CD14-positive monocyte (primary cell): ENCODE results near the gene GTPBP6. TPM values are rescaled to one million over a fixed set of nuclear protein-coding genes. Genes with fewer than 3 reads are reported as not detected.
A peak's percentile ranks its signal among the peaks of the same experiment; 100 is the strongest.
"Not testable (repeated sequence)": the region's sequence is repeated elsewhere in the genome, so short reads cannot be mapped to it uniquely, and the experiment has no call there.

Experiments used
- DNase-seq, 3 donors: peaks; one replicate each; pipeline ENCODE4 v3.0.0-alpha.2; 2011 to 2022
- H2AFZ ChIP-seq: 2 replicates; pipeline ENCODE4 v1.6.0; 2012; ENCODE audit warnings: mild to moderate bottlenecking, low read depth, low read length, inconsistent platforms; ENCODE audit not compliant: insufficient read depth, poor library complexity, severe bottlenecking
- H3K27ac ChIP-seq, 2 donors: 1 replicate in 1 of 2; 2 replicates in 1 of 2; pipeline ENCODE4 v1.5.1; 2012 to 2013; ENCODE audit warnings: low read length in 2 of 2, control low read depth in 1 of 2, inconsistent platforms in 1 of 2, low read depth in 1 of 2, mild to moderate bottlenecking in 1 of 2
- H3K27me3 ChIP-seq, 2 donors: one replicate each; pipeline versions ENCODE4 v1.6.0 to v1.6.1; 2011 to 2013; ENCODE audit warnings: low read length in 2 of 2; ENCODE audit not compliant: control insufficient read depth in 2 of 2, insufficient read depth in 2 of 2
- H3K36me3 ChIP-seq, 2 donors: replicated peaks in 1 of 2; 1 replicate in 1 of 2; 2 replicates in 1 of 2; pipeline versions ENCODE4 v1.5.1 to v1.6.1; 2012 to 2013; ENCODE audit warnings: low read length in 2 of 2, control low read depth in 1 of 2, inconsistent platforms in 1 of 2, mild to moderate bottlenecking in 1 of 2; ENCODE audit not compliant: insufficient read depth in 2 of 2, control insufficient read depth in 1 of 2
- H3K4me1 ChIP-seq, 2 donors: 1 replicate in 1 of 2; 2 replicates in 1 of 2; pipeline versions ENCODE4 v1.5.1 to v1.6.1; 2012 to 2013; ENCODE audit warnings: low read length in 2 of 2, control low read depth in 1 of 2, inconsistent platforms in 1 of 2, mild to moderate bottlenecking in 1 of 2, moderate library complexity in 1 of 2; ENCODE audit not compliant: insufficient read depth in 2 of 2, control insufficient read depth in 1 of 2
- H3K4me2 ChIP-seq: replicated peaks from 2 replicates; pipeline ENCODE3; 2012; ENCODE audit warnings: low read length, moderate library complexity, mild to moderate bottlenecking; ENCODE audit not compliant: poor library complexity, severe bottlenecking; ENCODE audit errors: extremely low read depth
- H3K4me3 ChIP-seq, 3 experiments: fragments of 200-600 bp in 1 of 3; sonication (generic) in 1 of 3; replicated peaks in 1 of 3; 1 replicate in 2 of 3; 2 replicates in 1 of 3; pipeline ENCODE4 v1.5.1; 2011 to 2013; ENCODE audit warnings: low read length in 3 of 3, mild to moderate bottlenecking in 3 of 3, control low read depth in 2 of 3, low read depth in 2 of 3, inconsistent platforms in 1 of 3, moderate library complexity in 1 of 3
- H3K79me2 ChIP-seq: 2 replicates; pipeline ENCODE4 v1.6.0; 2012; ENCODE audit warnings: mild to moderate bottlenecking, control low read depth, inconsistent platforms, low read length, moderate library complexity; ENCODE audit not compliant: insufficient read depth
- H3K9ac ChIP-seq: 2 replicates; pipeline ENCODE4 v1.6.0; 2017; ENCODE audit warnings: low read length, mild to moderate bottlenecking; ENCODE audit not compliant: insufficient read depth, poor library complexity, severe bottlenecking
- H3K9me3 ChIP-seq, 2 donors: replicated peaks in 1 of 2; 1 replicate in 1 of 2; 2 replicates in 1 of 2; pipeline versions ENCODE4 v1.5.1 to v1.6.1; 2012 to 2013; ENCODE audit warnings: low read length in 2 of 2, control low read depth in 1 of 2; ENCODE audit not compliant: control insufficient read depth in 1 of 2, insufficient read depth in 1 of 2
- H4K20me1 ChIP-seq: 2 replicates; pipeline ENCODE4 v1.6.0; 2012; ENCODE audit warnings: mild to moderate bottlenecking, low read length, control low read depth, moderate library complexity; ENCODE audit not compliant: insufficient read depth
- H3K27ac Mint-ChIP-seq, 7 donors: one replicate each; pipeline ENCODE4 v1.8.0; 2020; ENCODE audit warnings: mild to moderate bottlenecking in 7 of 7, mixed read lengths in 7 of 7, moderate library complexity in 6 of 7, inconsistent platforms in 2 of 7
- H3K27me3 Mint-ChIP-seq, 3 donors: one replicate each; pipeline ENCODE4 v1.8.0; 2021 to 2022; ENCODE audit warnings: low read depth in 3 of 3, mild to moderate bottlenecking in 3 of 3, mixed read lengths in 3 of 3, moderate library complexity in 3 of 3, inconsistent platforms in 1 of 3
- H3K36me3 Mint-ChIP-seq, 2 donors: one replicate each; pipeline ENCODE4 v1.8.0; 2020; ENCODE audit warnings: mixed read lengths in 2 of 2, inconsistent platforms in 1 of 2, mild to moderate bottlenecking in 1 of 2
- H3K4me1 Mint-ChIP-seq: one replicate; pipeline ENCODE4 v1.8.0; 2020; ENCODE audit warnings: mild to moderate bottlenecking, mixed read lengths
- H3K4me3 Mint-ChIP-seq, 2 donors: one replicate each; pipeline ENCODE4 v1.8.0; 2020; ENCODE audit warnings: mild to moderate bottlenecking in 2 of 2, mixed read lengths in 2 of 2, moderate library complexity in 1 of 2
- H3K9me3 Mint-ChIP-seq, 7 donors: one replicate each; pipeline ENCODE4 v1.8.0; 2020 to 2022; ENCODE audit warnings: mixed read lengths in 7 of 7, mild to moderate bottlenecking in 6 of 7, moderate library complexity in 6 of 7, inconsistent platforms in 2 of 7
- CTCF ChIP-seq: fragments of 200-600 bp; IDR thresholded peaks from one replicate; pipeline ENCODE4 v1.8.0; 2022; ENCODE audit warnings: antibody characterized with exemption, mild to moderate bottlenecking
- WGBS: methylation state at CpG from one replicate; pipeline ENCODE4 v1.1.5; 2013; ENCODE audit warnings: missing lambda C conversion rate; ENCODE audit not compliant: insufficient coverage; 5-methylcytosine and 5-hydroxymethylcytosine counted together
- intact Hi-C, 2 donors: fragments of 100-400 bp; cut with micrococcal nuclease; formaldehyde crosslinking; loops; one replicate each; pipeline versions ENCODE4 v1.15.0 to v1.15.1; 2023
- polyA plus RNA-seq, 3 donors: library from polyadenylated mRNA; depleted of rRNA in 1 of 3; unstranded in 2 of 3; stranded (reverse) in 1 of 3; fragments of 300-500 nt in 2 of 3; fragments of >200 nt in 1 of 3; fragmentation: Illumina TruSeq in 2 of 3; gene quantifications; 1 replicate in 2 of 3; 2 replicates in 1 of 3; pipeline ENCODE4 v1.2.3, GENCODE V29; 2012 to 2021

GTPBP6 gene
- polyA plus RNA-seq, 3 donors = 17.2 to 39.3 (median 27.0) TPM

DNA sequence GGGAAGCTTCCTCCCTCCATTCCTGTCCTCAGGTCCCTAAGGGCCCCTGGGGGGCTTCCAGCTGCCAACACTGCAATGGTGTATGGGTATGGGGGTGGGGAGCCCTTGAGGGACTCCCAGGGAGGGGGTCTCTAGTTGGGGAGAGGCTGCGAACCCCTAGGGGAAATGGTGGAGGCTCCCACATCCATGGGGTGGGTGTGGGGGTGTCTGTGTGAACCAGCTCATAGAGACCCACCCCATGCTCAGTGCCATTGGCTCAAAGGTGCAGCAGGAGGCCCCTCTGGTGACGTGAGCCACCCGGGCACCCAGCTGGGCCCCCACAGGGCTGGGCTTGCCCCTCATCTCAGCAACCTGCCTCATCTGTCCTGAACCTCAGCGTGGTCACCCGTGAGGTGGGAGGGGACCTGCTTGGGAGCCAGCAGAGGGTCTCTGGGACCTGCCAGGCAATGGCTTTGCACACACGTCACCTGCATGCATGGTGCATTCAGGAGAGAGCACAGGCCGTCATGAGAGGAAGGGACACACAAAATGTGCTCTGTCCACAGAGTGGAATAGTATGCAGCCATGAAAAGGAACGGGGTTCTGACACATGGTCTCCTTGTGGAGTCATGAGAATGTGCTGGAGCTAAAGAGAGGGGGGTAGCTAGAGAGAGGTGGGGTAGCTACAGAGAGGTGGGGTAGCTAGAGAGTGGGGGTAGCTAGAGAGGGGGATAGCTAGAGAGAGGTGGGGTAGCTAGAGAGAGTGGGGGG is 60.1 kb downstream of the GTPBP6 start:
- intact Hi-C loops = no loop called here
- H3K4me2 ChIP-seq = no peak overlapping the region
- peaks cover 0 to 17% (median 2%) of the 10 kb centered on the region in 7 donors for H3K9me3 Mint-ChIP-seq
- no peak overlapping the region for H3K4me3 ChIP-seq
- TF ChIP-seq CTCF = no peak
- H3K36me3 Mint-ChIP-seq = no peaks in the 10 kb centered on the region
- H3K27ac Mint-ChIP-seq = no peak overlapping the region
- H3K4me1 Mint-ChIP-seq = no peaks in the 10 kb centered on the region
- no peaks in the 10 kb centered on the region for H3K79me2 ChIP-seq
- 89% methylated on average over 7 of the region's 8 CpGs for WGBS
- no peak overlapping the region for H3K27ac ChIP-seq
- peaks cover 0 to 5% (median 0%) of the 10 kb centered on the region in 3 donors for H3K27me3 Mint-ChIP-seq
- H3K9me3 ChIP-seq = peaks cover 0 to 20% of the 10 kb centered on the region in 2 donors
- no peaks in the 10 kb centered on the region for H3K4me1 ChIP-seq
- no peaks in the 10 kb centered on the region for H3K36me3 ChIP-seq
- no peak overlapping the region for H3K4me3 Mint-ChIP-seq
- no peaks in the 10 kb centered on the region for H4K20me1 ChIP-seq
- H2AFZ ChIP-seq = no peak overlapping the region
- DNase-seq = no peak
- no peak overlapping the region for H3K9ac ChIP-seq
- H3K27me3 ChIP-seq = no peaks in the 10 kb centered on the region

GRCh38 chrX:257681-258289 is 60.8 kb downstream of the GTPBP6 start:
- Mint-ChIP-seq H3K9me3 (peaks cover 0 to 21% (median 3%) of the 10 kb centered on the region in 7 donors), H3K27ac (no peak overlapping the region), H3K4me1 (no peaks in the 10 kb centered on the region), H3K36me3 (no peaks in the 10 kb centered on the region), H3K27me3 (peaks cover 0 to 5% (median 0%) of the 10 kb centered on the region in 3 donors), H3K4me3 (no peak overlapping the region)
- Histone ChIP-seq H3K27ac (no peak overlapping the region), H3K79me2 (no peaks in the 10 kb centered on the region), H3K4me2 (no peak overlapping the region), H3K4me1 (no peaks in the 10 kb centered on the region), H4K20me1 (no peaks in the 10 kb centered on the region), H3K27me3 (no peaks in the 10 kb centered on the region), H3K9ac (no peak overlapping the region), H2AFZ (no peak overlapping the region), H3K9me3 (peaks cover 0 to 27% of the 10 kb centered on the region in 2 donors), H3K36me3 (no peaks in the 10 kb centered on the region), H3K4me3 (no peak overlapping the region)
- DNase-seq = peak in 1 of 3 donors; percentile 0
- no peak for TF ChIP-seq CTCF
- 88% methylated on average over 17 of the region's 21 CpGs for WGBS
- intact Hi-C loops = no loop called here

GRCh38 chrX:257054-257453 is 61.5 kb downstream of the GTPBP6 start:
- H3K4me2 ChIP-seq, H4K20me1 ChIP-seq, H2AFZ ChIP-seq, H3K9ac ChIP-seq, H3K27me3 Mint-ChIP-seq, H3K36me3 Mint-ChIP-seq, intact Hi-C loops, H3K27me3 ChIP-seq, H3K4me1 ChIP-seq, H3K36me3 ChIP-seq, DNase-seq, H3K27ac ChIP-seq, H3K4me3 Mint-ChIP-seq, H3K27ac Mint-ChIP-seq, H3K4me3 ChIP-seq, H3K79me2 ChIP-seq, H3K4me1 Mint-ChIP-seq: not testable (repeated sequence)
- H3K9me3 Mint-ChIP-seq = peaks cover 2 to 21% (median 3%) of the 10 kb centered on the region in 7 donors
- 100% methylated on average over 2 of the region's 14 CpGs for WGBS
- H3K9me3 ChIP-seq = peaks cover 0 to 27% of the 10 kb centered on the region in 2 donors
